Measurements from ENCODE around the gene CRYBG1.

The CRYBG1 gene, protein sequence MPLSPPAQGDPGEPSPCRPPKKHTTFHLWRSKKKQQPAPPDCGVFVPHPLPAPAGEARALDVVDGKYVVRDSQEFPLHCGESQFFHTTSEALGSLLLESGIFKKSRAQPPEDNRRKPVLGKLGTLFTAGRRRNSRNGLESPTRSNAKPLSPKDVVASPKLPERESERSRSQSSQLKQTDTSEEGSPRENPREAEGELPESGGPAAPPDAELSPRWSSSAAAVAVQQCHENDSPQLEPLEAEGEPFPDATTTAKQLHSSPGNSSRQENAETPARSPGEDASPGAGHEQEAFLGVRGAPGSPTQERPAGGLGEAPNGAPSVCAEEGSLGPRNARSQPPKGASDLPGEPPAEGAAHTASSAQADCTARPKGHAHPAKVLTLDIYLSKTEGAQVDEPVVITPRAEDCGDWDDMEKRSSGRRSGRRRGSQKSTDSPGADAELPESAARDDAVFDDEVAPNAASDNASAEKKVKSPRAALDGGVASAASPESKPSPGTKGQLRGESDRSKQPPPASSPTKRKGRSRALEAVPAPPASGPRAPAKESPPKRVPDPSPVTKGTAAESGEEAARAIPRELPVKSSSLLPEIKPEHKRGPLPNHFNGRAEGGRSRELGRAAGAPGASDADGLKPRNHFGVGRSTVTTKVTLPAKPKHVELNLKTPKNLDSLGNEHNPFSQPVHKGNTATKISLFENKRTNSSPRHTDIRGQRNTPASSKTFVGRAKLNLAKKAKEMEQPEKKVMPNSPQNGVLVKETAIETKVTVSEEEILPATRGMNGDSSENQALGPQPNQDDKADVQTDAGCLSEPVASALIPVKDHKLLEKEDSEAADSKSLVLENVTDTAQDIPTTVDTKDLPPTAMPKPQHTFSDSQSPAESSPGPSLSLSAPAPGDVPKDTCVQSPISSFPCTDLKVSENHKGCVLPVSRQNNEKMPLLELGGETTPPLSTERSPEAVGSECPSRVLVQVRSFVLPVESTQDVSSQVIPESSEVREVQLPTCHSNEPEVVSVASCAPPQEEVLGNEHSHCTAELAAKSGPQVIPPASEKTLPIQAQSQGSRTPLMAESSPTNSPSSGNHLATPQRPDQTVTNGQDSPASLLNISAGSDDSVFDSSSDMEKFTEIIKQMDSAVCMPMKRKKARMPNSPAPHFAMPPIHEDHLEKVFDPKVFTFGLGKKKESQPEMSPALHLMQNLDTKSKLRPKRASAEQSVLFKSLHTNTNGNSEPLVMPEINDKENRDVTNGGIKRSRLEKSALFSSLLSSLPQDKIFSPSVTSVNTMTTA (N-terminal part only)

GRCh38 chr6:106360410-106360988, at the start of gene CRYBG1:
CRYBG1 (plus strand) TSS chr6:106360717; CDS start chr6:106360909, 192 bp downstream.
- Histone ChIP-seq H3K9ac (ENCODE audit: low read length) (no peak within 1 kb of the TSS), H3K36me3 (ENCODE audit: control insufficient read depth, insufficient read depth, low read length) (no peaks in the 10 kb centered on the region), H3K4me1 (ENCODE audit: control insufficient read depth, insufficient read depth, low read length) (peaks cover 5% of the 10 kb centered on the region), H3K9me3 (ENCODE audit: control insufficient read depth, low read length) (no peaks in the 10 kb centered on the region), H3K27me3 (ENCODE audit: control insufficient read depth, insufficient read depth, low read length) (peaks cover 50% of the 10 kb centered on the region), H3K4me3 (ENCODE audit: low read length) (no peak within 1 kb of the TSS)

DNA sequence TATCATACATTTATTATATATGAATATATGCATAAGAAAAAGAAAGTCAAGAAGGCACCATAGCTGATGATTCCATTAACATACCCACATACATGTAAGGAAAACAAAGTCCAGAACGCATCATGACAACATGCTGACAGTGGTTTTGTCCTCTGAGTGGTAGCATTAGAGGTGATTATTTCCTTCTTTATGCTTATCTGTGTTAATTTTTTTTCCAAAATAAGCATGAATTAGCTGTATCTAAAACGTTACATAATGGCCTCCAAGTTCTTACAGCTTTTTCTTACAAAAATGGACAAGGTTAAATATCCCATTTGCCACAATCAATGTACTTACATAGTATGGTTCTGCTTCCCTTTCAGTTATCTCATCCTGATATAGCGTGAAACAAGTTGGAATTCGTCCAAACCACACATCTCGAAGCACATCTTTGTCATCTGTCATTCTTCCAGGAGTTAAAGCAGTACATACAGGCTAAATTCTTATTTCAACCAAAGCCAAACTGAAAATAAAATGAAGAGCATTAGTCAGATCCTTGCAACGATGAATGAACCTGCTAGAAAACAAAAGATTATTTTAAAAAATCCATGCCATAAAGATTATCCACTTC, 44.6 kb upstream of the CRYBG1 start:
- no peak overlapping the region for H3K4me3 ChIP-seq (ENCODE audit: low read length)
- no peaks in the 10 kb centered on the region for H3K27me3 ChIP-seq (ENCODE audit: control insufficient read depth, insufficient read depth, low read length)
- no peak overlapping the region for H3K9ac ChIP-seq (ENCODE audit: low read length)
- H3K36me3 ChIP-seq (ENCODE audit: control insufficient read depth, insufficient read depth, low read length): peaks cover 3% of the 10 kb centered on the region
- peaks cover 8% of the 10 kb centered on the region for H3K4me1 ChIP-seq (ENCODE audit: control insufficient read depth, insufficient read depth, low read length)
- H3K9me3 ChIP-seq (ENCODE audit: control insufficient read depth, low read length): no peaks in the 10 kb centered on the region

GRCh38 chr6:106316375-106316766, 44.1 kb upstream of the CRYBG1 start:
- Histone ChIP-seq H3K4me1 (ENCODE audit: control insufficient read depth, insufficient read depth, low read length) (peaks cover 9% of the 10 kb centered on the region), H3K9me3 (ENCODE audit: control insufficient read depth, low read length) (no peaks in the 10 kb centered on the region), H3K9ac (ENCODE audit: low read length) (no peak overlapping the region), H3K36me3 (ENCODE audit: control insufficient read depth, insufficient read depth, low read length) (peaks cover 3% of the 10 kb centered on the region), H3K27me3 (ENCODE audit: control insufficient read depth, insufficient read depth, low read length) (no peaks in the 10 kb centered on the region), H3K4me3 (ENCODE audit: low read length) (no peak overlapping the region)

GRCh38 chr6:106318061-106318460, 42.5 kb upstream of the CRYBG1 start:
- Histone ChIP-seq H3K36me3 (ENCODE audit: control insufficient read depth, insufficient read depth, low read length) (peaks cover 3% of the 10 kb centered on the region), H3K9me3 (ENCODE audit: control insufficient read depth, low read length) (no peaks in the 10 kb centered on the region), H3K27me3 (ENCODE audit: control insufficient read depth, insufficient read depth, low read length) (no peaks in the 10 kb centered on the region), H3K9ac (ENCODE audit: low read length) (no peak overlapping the region), H3K4me3 (ENCODE audit: low read length) (no peak overlapping the region), H3K4me1 (ENCODE audit: control insufficient read depth, insufficient read depth, low read length) (peaks cover 9% of the 10 kb centered on the region)

DNA sequence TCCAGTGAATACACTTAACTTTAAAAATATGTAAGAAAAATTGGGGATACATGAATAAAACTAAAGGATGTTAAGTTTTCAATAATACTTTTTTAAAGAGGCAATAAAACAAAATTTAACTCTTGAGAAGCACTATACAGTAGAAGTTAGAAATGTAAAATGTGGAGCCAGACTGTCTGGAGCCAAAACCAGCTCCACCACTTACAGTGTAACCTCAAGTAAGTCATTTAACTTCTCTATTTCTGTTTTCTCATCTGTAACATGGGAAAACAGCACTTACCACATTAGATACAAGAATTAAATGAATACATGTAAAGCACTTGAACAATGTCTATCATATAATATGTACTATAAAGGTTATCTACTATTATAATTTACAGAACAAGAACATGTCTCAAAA, 41.7 kb upstream of the CRYBG1 start:
- H3K4me1 ChIP-seq (ENCODE audit: control insufficient read depth, insufficient read depth, low read length): peaks cover 9% of the 10 kb centered on the region
- no peaks in the 10 kb centered on the region for H3K9me3 ChIP-seq (ENCODE audit: control insufficient read depth, low read length)
- H3K4me3 ChIP-seq (ENCODE audit: low read length): no peak overlapping the region
- H3K36me3 ChIP-seq (ENCODE audit: control insufficient read depth, insufficient read depth, low read length): peaks cover 3% of the 10 kb centered on the region
- H3K27me3 ChIP-seq (ENCODE audit: control insufficient read depth, insufficient read depth, low read length): no peaks in the 10 kb centered on the region
- no peak overlapping the region for H3K9ac ChIP-seq (ENCODE audit: low read length)

GRCh38 chr6:106321940-106322339, 38.6 kb upstream of the CRYBG1 start:
- no peak overlapping the region for H3K9ac ChIP-seq (ENCODE audit: low read length)
- no peaks in the 10 kb centered on the region for H3K9me3 ChIP-seq (ENCODE audit: control insufficient read depth, low read length)
- no peak overlapping the region for H3K4me3 ChIP-seq (ENCODE audit: low read length)
- no peaks in the 10 kb centered on the region for H3K27me3 ChIP-seq (ENCODE audit: control insufficient read depth, insufficient read depth, low read length)
- no peaks in the 10 kb centered on the region for H3K36me3 ChIP-seq (ENCODE audit: control insufficient read depth, insufficient read depth, low read length)
- H3K4me1 ChIP-seq (ENCODE audit: control insufficient read depth, insufficient read depth, low read length): peaks cover 18% of the 10 kb centered on the region

DNA sequence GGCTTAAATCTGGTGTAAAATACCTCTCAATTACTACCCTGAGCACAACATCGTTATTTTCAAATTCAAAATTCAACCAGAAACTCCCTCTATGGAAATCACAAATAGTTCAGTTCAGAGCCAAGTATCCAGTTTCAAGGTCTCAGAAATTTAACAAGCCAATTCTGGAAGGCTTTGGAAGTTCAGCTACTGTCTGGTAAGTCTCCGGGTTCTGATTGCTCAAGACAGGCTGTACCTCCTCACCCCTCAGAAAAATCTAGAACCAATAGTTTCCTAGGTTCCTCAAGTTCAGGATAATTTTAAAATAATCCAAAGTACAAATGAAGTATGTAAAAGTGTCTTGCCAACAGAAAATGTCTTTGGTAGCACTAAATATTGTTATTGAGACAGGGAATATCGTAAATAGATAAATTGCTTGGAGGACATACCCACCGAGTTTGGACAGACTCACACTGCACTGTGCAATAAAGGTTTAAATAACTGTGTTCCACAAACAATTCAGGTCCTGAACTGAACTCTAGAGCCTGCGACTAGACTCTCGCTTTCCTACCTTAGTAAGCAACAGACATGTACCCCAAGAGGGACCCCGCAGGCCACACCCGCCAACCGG, 35.7 kb upstream of the CRYBG1 start:
- peaks cover 8% of the 10 kb centered on the region for H3K27me3 ChIP-seq (ENCODE audit: control insufficient read depth, insufficient read depth, low read length)
- peak overlapping the region; percentile 87 for H3K4me3 ChIP-seq (ENCODE audit: low read length)
- H3K9me3 ChIP-seq (ENCODE audit: control insufficient read depth, low read length): no peaks in the 10 kb centered on the region

DNA sequence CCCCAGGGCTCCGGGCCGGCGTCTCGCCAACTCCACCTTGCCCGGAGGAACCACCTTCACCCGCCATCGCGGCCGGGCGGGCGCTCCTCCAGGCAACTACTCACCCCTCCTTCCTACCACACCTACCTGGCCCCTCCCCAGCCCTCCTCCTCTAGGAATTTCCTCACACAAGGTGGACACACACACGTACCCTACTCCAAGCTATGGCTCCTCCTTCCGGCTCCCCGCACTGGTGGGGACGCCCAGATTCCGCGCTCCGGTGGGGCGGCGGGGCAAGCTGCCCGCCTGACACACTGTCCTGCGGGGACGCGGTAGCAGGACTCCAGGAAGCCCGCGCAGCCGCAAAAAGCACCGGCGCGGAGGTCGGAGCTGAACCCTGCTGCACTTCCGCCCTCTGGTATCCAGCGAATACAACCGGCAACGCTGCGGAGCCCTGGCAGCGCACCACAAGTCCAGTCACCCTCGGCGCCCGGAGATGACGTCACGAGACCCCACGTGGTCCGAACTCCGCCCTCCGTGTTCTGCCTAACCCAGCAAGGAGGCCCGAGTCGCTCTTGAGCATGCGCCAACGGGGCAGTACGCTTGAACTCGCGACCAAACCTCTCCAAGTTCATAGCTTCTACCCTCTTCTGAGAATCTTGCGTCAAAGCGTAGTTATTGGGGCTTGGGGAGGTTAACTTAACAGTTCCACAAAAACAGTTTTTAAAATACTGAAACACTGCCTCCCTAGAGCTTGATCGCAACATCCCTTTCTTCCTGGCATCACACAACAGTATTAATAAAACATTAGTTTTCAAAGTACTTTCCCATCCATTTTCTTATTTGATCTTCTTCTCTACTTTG, 35.0 kb upstream of the CRYBG1 start, which contains the start of gene ATG5:
ATG5 (minus strand) TSS at position 425 of the 843 bp plus-strand sequence. CDS start 9,552 bp downstream, outside the sequence.
- Histone ChIP-seq H3K9me3 (ENCODE audit: control insufficient read depth, low read length) (no peaks in the 10 kb centered on the region), H3K9ac (ENCODE audit: low read length) (peak within 1 kb of the TSS; percentile 87), H3K27me3 (ENCODE audit: control insufficient read depth, insufficient read depth, low read length) (peaks cover 12% of the 10 kb centered on the region), H3K4me1 (ENCODE audit: control insufficient read depth, insufficient read depth, low read length) (peaks cover 13% of the 10 kb centered on the region), H3K4me3 (ENCODE audit: low read length) (peak within 1 kb of the TSS; percentile 87), H3K36me3 (ENCODE audit: control insufficient read depth, insufficient read depth, low read length) (no peaks in the 10 kb centered on the region)

More for the DNA sequence above, 35.7 kb upstream of the CRYBG1 start:
- Histone ChIP-seq H3K9ac (ENCODE audit: low read length) (peak overlapping the region; percentile 87), H3K4me1 (ENCODE audit: control insufficient read depth, insufficient read depth, low read length) (peaks cover 14% of the 10 kb centered on the region), H3K36me3 (ENCODE audit: control insufficient read depth, insufficient read depth, low read length) (no peaks in the 10 kb centered on the region)

- peaks cover 9% of the 10 kb centered on the region for H3K27me3 ChIP-seq (ENCODE audit: control insufficient read depth, insufficient read depth, low read length)
- no peak overlapping the region for H3K9ac ChIP-seq (ENCODE audit: low read length)
- H3K36me3 ChIP-seq (ENCODE audit: control insufficient read depth, insufficient read depth, low read length): no peaks in the 10 kb centered on the region
These were observed 25.7 kb upstream of the CRYBG1 start for GRCh38 chr6:106334646-106335448.

More at GRCh38 chr6:106334646-106335448, 25.7 kb upstream of the CRYBG1 start:
- H3K4me1 ChIP-seq (ENCODE audit: control insufficient read depth, insufficient read depth, low read length): no peaks in the 10 kb centered on the region
- H3K9me3 ChIP-seq (ENCODE audit: control insufficient read depth, low read length): no peaks in the 10 kb centered on the region
- no peak overlapping the region for H3K4me3 ChIP-seq (ENCODE audit: low read length)

All from mucosa of stomach (tissue), 1 donor.